SU-DHL-6 (cell line): ENCODE measurements around the gene TOGARAM2.

Experiments used
- H2AFZ ChIP-seq: fragments of 200-600 bp; sonication (generic); 2 replicates; pipeline ENCODE4 v1.6.1; 2014; ENCODE audit warnings: low read depth, mild to moderate bottlenecking, moderate library complexity, mixed read lengths, antibody characterized with exemption, low read length; ENCODE audit not compliant: severe bottlenecking
- H3F3A ChIP-seq: fragments of 200-600 bp; shearing (Covaris generic); 2 replicates; pipeline ENCODE4 v1.6.0; 2016; ENCODE audit warnings: antibody characterized with exemption, mild to moderate bottlenecking; ENCODE audit not compliant: insufficient read depth
- H3K27ac ChIP-seq: fragments of 200-600 bp; sonication (generic); 2 replicates; pipeline ENCODE4 v1.5.1; 2016; ENCODE audit warnings: low read depth, mild to moderate bottlenecking, low read length, moderate library complexity, mixed read lengths
- H3K27me3 ChIP-seq: fragments of 200-600 bp; sonication (generic), shearing (Covaris generic); 2 replicates; pipeline ENCODE4 v1.6.0; 2014; ENCODE audit warnings: mild to moderate bottlenecking, low read length
- H3K36me3 ChIP-seq: fragments of 200-600 bp; sonication (generic); 2 replicates; pipeline ENCODE4 v1.6.1; 2014; ENCODE audit warnings: mild to moderate bottlenecking, low read length, mixed read lengths
- H3K4me2 ChIP-seq: fragments of 300-600, 200-600 bp; shearing (Covaris generic), sonication (generic); 2 replicates; pipeline ENCODE4 v1.6.0; 2014; ENCODE audit warnings: low read length, low read depth, mild to moderate bottlenecking; ENCODE audit not compliant: poor library complexity, severe bottlenecking
- H3K4me3 ChIP-seq: fragments of 200-600 bp; sonication (generic); 2 replicates; pipeline ENCODE4 v1.5.1; 2014; ENCODE audit warnings: antibody characterized with exemption, low read length, mild to moderate bottlenecking, mixed read lengths; ENCODE audit not compliant: insufficient read depth, poor library complexity, severe bottlenecking
- H3K79me2 ChIP-seq: fragments of 200-600 bp; sonication (generic); 2 replicates; pipeline ENCODE4 v1.6.1; 2014; ENCODE audit warnings: mild to moderate bottlenecking, low read length, moderate library complexity; ENCODE audit not compliant: insufficient read depth
- H3K9ac ChIP-seq: fragments of 200-600 bp; sonication (generic); 2 replicates; pipeline ENCODE4 v1.7.0; 2014; ENCODE audit warnings: mild to moderate bottlenecking, low read length
- H3K9me2 ChIP-seq: fragments of 200-600 bp; sonication (generic); replicated peaks from 2 replicates; pipeline ENCODE4 v1.6.1; 2014; ENCODE audit warnings: low read length; ENCODE audit not compliant: insufficient read depth
- H3K9me3 ChIP-seq: fragments of 200-600 bp; sonication (generic); 2 replicates; pipeline ENCODE4 v1.6.1; 2014; ENCODE audit warnings: low read length, mixed read lengths; ENCODE audit not compliant: insufficient read depth
- H4K20me1 ChIP-seq: fragments of 200-600 bp; sonication (generic); 2 replicates; pipeline ENCODE4 v1.6.1; 2014; ENCODE audit warnings: low read depth, mild to moderate bottlenecking, antibody characterized with exemption, low read length, moderate library complexity, mixed read lengths
- EZH2phosphoT487 ChIP-seq: fragments of 200-600 bp; sonication (generic), shearing (Covaris generic); conservative IDR thresholded peaks from 2 replicates; pipeline ENCODE4 v1.6.1; 2018; ENCODE audit warnings: mild to moderate bottlenecking, antibody characterized with exemption, low read length, moderate library complexity, mixed read lengths
- TF ChIP-seq, protein P1 (sequence below): fragments of 200-600 bp; sonication (generic); IDR thresholded peaks from one replicate; pipeline ENCODE4 v1.5.1; 2017; ENCODE audit warnings: antibody characterized with exemption, mild to moderate bottlenecking, low read length, moderate library complexity; ENCODE audit not compliant: insufficient read depth, poor library complexity, severe bottlenecking

Gene TOGARAM2

DNA sequence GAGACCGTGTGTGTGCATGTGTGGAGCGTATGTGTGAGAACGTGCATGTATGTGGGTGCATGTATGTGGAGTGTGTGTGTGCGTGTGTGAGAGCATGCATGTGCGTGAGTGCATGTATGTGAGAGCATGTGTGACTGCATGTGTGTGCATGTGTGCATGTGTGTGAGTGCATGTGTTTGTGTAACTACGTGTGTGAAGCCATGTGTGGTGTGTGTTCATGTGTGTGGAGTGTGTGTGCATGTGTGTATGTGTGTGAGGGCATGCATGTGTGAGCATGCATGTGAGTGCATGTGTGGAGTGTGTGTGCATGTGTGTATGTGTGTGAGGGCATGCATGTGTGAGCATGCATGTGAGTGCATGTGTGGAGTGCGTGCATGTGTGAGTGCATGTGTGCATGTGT, 24.2 kb downstream of the TOGARAM2 start:
- H3K4me2 ChIP-seq: no peak overlapping the region
- no peaks in the 10 kb centered on the region for H3K9me2 ChIP-seq
- H4K20me1 ChIP-seq: no peaks in the 10 kb centered on the region
- H3K36me3 ChIP-seq: no peaks in the 10 kb centered on the region
- no peak overlapping the region for H3K4me3 ChIP-seq
- no peak overlapping the region for H3K27ac ChIP-seq
- no peak overlapping the region for H3K9ac ChIP-seq
- no peaks in the 10 kb centered on the region for H3K27me3 ChIP-seq
- H3K79me2 ChIP-seq: no peaks in the 10 kb centered on the region
- TF ChIP-seq EZH2phosphoT487: no peak
- TF ChIP-seq, protein P1, sequence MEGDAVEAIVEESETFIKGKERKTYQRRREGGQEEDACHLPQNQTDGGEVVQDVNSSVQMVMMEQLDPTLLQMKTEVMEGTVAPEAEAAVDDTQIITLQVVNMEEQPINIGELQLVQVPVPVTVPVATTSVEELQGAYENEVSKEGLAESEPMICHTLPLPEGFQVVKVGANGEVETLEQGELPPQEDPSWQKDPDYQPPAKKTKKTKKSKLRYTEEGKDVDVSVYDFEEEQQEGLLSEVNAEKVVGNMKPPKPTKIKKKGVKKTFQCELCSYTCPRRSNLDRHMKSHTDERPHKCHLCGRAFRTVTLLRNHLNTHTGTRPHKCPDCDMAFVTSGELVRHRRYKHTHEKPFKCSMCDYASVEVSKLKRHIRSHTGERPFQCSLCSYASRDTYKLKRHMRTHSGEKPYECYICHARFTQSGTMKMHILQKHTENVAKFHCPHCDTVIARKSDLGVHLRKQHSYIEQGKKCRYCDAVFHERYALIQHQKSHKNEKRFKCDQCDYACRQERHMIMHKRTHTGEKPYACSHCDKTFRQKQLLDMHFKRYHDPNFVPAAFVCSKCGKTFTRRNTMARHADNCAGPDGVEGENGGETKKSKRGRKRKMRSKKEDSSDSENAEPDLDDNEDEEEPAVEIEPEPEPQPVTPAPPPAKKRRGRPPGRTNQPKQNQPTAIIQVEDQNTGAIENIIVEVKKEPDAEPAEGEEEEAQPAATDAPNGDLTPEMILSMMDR: no peak
- H3F3A ChIP-seq: no peaks in the 10 kb centered on the region
- H3K9me3 ChIP-seq: no peaks in the 10 kb centered on the region
- H2AFZ ChIP-seq: no peak overlapping the region

DNA sequence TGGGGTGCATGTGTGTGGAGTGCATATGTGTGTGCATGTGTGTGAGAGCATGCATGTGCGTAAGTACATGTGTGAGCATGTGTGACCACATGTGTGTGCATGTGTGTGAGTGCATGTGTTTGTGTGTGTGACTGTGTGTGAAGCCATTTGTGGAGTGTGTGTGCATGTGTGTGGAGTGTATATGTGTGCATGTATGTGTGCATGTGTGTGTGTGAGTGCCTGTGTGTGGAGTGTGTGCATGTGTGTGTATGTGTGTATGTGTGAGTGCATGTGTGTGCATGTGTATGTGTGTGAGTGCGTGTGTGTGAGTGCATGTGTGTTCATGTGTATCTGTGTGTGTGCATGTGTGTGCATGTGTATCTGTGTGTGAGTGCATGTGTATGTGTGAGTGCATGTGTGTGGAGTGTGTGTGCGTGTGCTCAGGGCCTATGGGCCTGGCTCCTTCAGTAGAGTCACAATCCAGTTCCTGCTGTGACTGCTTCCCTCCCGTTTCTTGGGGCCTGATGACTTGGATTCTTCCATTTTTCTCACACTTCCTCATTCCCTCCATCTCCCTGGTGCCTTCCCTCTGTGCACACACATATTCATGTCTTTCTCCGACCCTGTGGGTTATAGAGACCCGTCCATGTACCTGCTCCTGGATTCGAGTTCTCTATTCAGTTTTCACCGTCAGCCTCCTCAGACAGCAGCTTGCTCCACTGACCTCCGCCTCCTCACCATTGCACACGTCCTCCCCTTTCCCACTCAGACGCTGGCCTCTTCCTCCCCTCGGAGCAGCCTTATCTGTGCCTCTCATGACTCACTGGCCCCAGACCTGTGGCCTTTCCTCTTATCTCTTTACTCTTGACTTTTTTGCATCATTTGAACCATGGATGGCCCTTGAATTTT, 25.2 kb downstream of the TOGARAM2 start:
- H3K27me3 ChIP-seq: no peaks in the 10 kb centered on the region
- no peak overlapping the region for H3K9ac ChIP-seq
- no peak overlapping the region for H2AFZ ChIP-seq
- H3K4me3 ChIP-seq: no peak overlapping the region
- TF ChIP-seq EZH2phosphoT487: no peak
- TF ChIP-seq, protein P1: no peak
- no peak overlapping the region for H3K27ac ChIP-seq
- no peaks in the 10 kb centered on the region for H3K9me3 ChIP-seq
- H4K20me1 ChIP-seq: no peaks in the 10 kb centered on the region
- H3K9me2 ChIP-seq: no peaks in the 10 kb centered on the region
- H3K4me2 ChIP-seq: no peak overlapping the region
- no peaks in the 10 kb centered on the region for H3K36me3 ChIP-seq
- no peaks in the 10 kb centered on the region for H3F3A ChIP-seq
- no peaks in the 10 kb centered on the region for H3K79me2 ChIP-seq

DNA sequence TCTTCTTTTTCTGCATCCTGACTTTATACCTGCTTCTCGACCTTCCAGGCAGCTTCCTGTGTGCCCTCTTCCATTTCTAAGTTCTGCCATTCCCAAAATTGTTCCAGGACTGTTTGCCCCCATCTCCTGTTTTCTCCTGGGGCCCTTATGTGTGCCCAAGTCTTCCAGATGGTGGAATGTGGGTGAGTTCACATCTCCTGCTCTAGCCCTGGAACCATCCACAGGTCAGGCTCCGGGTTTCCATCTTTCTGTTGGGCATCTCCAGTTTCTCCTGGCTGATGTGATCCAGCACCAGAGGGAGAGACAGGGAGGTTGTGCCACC, 25.8 kb downstream of the TOGARAM2 start:
- Histone ChIP-seq H3K9me2 (no peaks in the 10 kb centered on the region), H3K27ac (no peak overlapping the region), H3K4me2 (no peak overlapping the region), H3K9ac (no peak overlapping the region), H3K36me3 (no peaks in the 10 kb centered on the region), H3K4me3 (no peak overlapping the region), H3K9me3 (no peaks in the 10 kb centered on the region), H3K27me3 (no peaks in the 10 kb centered on the region), H3K79me2 (no peaks in the 10 kb centered on the region), H2AFZ (no peak overlapping the region), H4K20me1 (no peaks in the 10 kb centered on the region), H3F3A (no peaks in the 10 kb centered on the region)
- no peak for TF ChIP-seq EZH2phosphoT487
- TF ChIP-seq, protein P1: no peak
